Measurements from ENCODE around the gene RXYLT1.

DNA sequence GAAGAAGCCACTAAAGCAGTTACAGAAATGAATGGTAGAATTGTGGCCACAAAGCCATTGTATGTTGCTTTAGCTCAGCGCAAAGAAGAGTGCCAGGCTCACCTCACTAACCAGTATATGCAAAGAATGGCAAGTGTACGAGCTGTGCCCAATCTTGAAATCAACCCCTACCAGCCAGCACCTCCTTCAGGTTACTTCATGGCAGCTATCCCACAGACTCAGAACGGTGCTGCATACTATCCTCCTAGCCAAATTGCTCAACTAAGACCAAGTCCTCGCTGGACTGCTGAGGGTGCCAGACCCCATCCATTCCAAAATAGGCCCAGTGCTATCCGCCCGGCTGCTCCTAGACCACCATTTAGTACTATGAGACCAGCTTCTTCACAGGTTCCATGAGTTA, 43.3 kb downstream of the RXYLT1 start:
- TF ChIP-seq EZH2 (IDR thresholded peaks at IDR 0.05) (no peak), POLR2AphosphoS5 (IDR thresholded peaks at IDR 0.05; ENCODE audit: borderline replicate concordance, low read depth, low read length) (no peak), FOXP2 (optimal IDR thresholded peaks at IDR 0.05; ENCODE audit: control extremely low read depth, extremely low read length, insufficient read depth) (no peak)
